Activated CD8-positive, alpha-beta memory T cell treated with anti-CD3 and anti-CD28 coated beads, Interleukin-2, amount 50 U/mL, for 48 hours (primary cell): ENCODE measurements around the gene B3GALT6.

Experiments
- DNase-seq: peaks from one replicate; pipeline ENCODE4 v3.0.0-alpha.2; 2020

The B3GALT6 gene

GRCh38 chr1:1232796-1233566 lies 944 bp downstream of the B3GALT6 start:
- DNase-seq = no peak

GRCh38 chr1:1233567-1233892 lies 1.5 kb downstream of the B3GALT6 start:
- DNase-seq = no peak

GRCh38 chr1:1234180-1234808 lies 2.3 kb downstream of the B3GALT6 start:
- DNase-seq = no peak

GRCh38 chr1:1235016-1235744 lies 3.1 kb downstream of the B3GALT6 start:
- DNase-seq = no peak

GRCh38 chr1:1236176-1236763 lies 4.2 kb downstream of the B3GALT6 start:
- DNase-seq = no peak

- DNase-seq = no peak
Observed at GRCh38 chr1:1236945-1237873, 5.2 kb downstream of the B3GALT6 start.

- no peak for DNase-seq
Observed at GRCh38 chr1:1237874-1238701, 6.1 kb downstream of the B3GALT6 start.

GRCh38 chr1:1238702-1239178 lies 6.7 kb downstream of the B3GALT6 start:
- no peak for DNase-seq

GRCh38 chr1:1239227-1239613 lies 7.2 kb downstream of the B3GALT6 start:
- DNase-seq = no peak

- DNase-seq = no peak
Observed at GRCh38 chr1:1239614-1240347, 7.7 kb downstream of the B3GALT6 start.

GRCh38 chr1:1240348-1240732 lies 8.3 kb downstream of the B3GALT6 start:
- no peak for DNase-seq

GRCh38 chr1:1240822-1241587 lies 9.0 kb downstream of the B3GALT6 start:
- DNase-seq = no peak

GRCh38 chr1:1241588-1242219 lies 9.7 kb downstream of the B3GALT6 start:
- DNase-seq = no peak

GRCh38 chr1:1242461-1243265 lies 10.6 kb downstream of the B3GALT6 start:
- DNase-seq = no peak

GRCh38 chr1:1243266-1243660 lies 11.2 kb downstream of the B3GALT6 start:
- no peak for DNase-seq

GRCh38 chr1:1243807-1244191 lies 11.8 kb downstream of the B3GALT6 start:
- DNase-seq = no peak

- DNase-seq = no peak
Observed at GRCh38 chr1:1244192-1244811, 12.3 kb downstream of the B3GALT6 start.

- no peak for DNase-seq
Observed at GRCh38 chr1:1245178-1245816, 13.3 kb downstream of the B3GALT6 start.
